Fibroblast of lung (primary cell): ENCODE measurements around the gene CHRNA5. TPM values are rescaled to one million over a fixed set of nuclear protein-coding genes. Genes with fewer than 3 reads are reported as not detected.

Experiments
- DNase-seq, 2 donors: peaks; one replicate each; pipeline versions ENCODE4 v3.0.0 to v3.0.0-alpha.2; 2010; ENCODE audit warnings: low read depth in 2 of 2
- H2AFZ ChIP-seq: 2 replicates; pipeline ENCODE4 v1.5.1; 2012; ENCODE audit warnings: low read length, control low read depth, inconsistent platforms
- H3K27ac ChIP-seq: 2 replicates; pipeline ENCODE4 v1.5.1; 2011; ENCODE audit warnings: low read length, control low read depth; ENCODE audit not compliant: insufficient read depth
- H3K27me3 ChIP-seq: 2 replicates; pipeline ENCODE4 v1.5.1; 2011; ENCODE audit warnings: mild to moderate bottlenecking, low read length; ENCODE audit not compliant: control insufficient read depth, insufficient read depth
- H3K36me3 ChIP-seq: 2 replicates; pipeline ENCODE4 v1.5.1; 2011; ENCODE audit warnings: low read length; ENCODE audit not compliant: control insufficient read depth, insufficient read depth
- H3K4me1 ChIP-seq: 2 replicates; pipeline ENCODE4 v1.5.1; 2011; ENCODE audit warnings: low read length; ENCODE audit not compliant: control insufficient read depth, insufficient read depth; ENCODE audit errors: extremely low read depth
- H3K4me2 ChIP-seq: 2 replicates; pipeline ENCODE4 v1.5.1; 2011; ENCODE audit warnings: low read length, control low read depth; ENCODE audit not compliant: insufficient read depth; ENCODE audit errors: extremely low read depth
- H3K4me3 ChIP-seq, 4 experiments: fragments of 200-600 bp in 1 of 4; sonication (generic) in 1 of 4; replicated peaks in 1 of 4; 2 replicates each; pipeline ENCODE4 v1.5.1; 2011 to 2016; ENCODE audit warnings: low read length in 4 of 4, low read depth in 3 of 4, mild to moderate bottlenecking in 3 of 4, control low read depth in 2 of 4, inconsistent platforms in 1 of 4, mixed read lengths in 1 of 4; ENCODE audit not compliant: insufficient read depth in 1 of 4; ENCODE audit errors: control extremely low read depth in 1 of 4
- H3K79me2 ChIP-seq: 2 replicates; pipeline ENCODE4 v1.5.1; 2012; ENCODE audit warnings: mild to moderate bottlenecking, low read length, inconsistent platforms; ENCODE audit not compliant: control insufficient read depth, insufficient read depth
- H3K9ac ChIP-seq: 2 replicates; pipeline ENCODE4 v1.5.1; 2011; ENCODE audit warnings: mild to moderate bottlenecking, low read length, control low read depth; ENCODE audit not compliant: insufficient read depth
- H3K9me3 ChIP-seq: 2 replicates; pipeline ENCODE4 v1.5.1; 2012; ENCODE audit warnings: low read depth, low read length; ENCODE audit not compliant: control insufficient read depth, insufficient read depth
- H4K20me1 ChIP-seq: 2 replicates; pipeline ENCODE4 v1.5.1; 2011; ENCODE audit warnings: low read length; ENCODE audit not compliant: control insufficient read depth, insufficient read depth; ENCODE audit errors: extremely low read depth
- CTCF ChIP-seq, 2 donors: IDR thresholded peaks in 1 of 2; conservative IDR thresholded peaks in 1 of 2; 1 replicate in 1 of 2; 2 replicates in 1 of 2; pipeline ENCODE4 v1.5.1; 2011 to 2012; ENCODE audit warnings: low read length in 2 of 2, control low read depth in 1 of 2, inconsistent platforms in 1 of 2, low read depth in 1 of 2, mild to moderate bottlenecking in 1 of 2
- EZH2 ChIP-seq: IDR thresholded peaks from 2 replicates; pipeline ENCODE4 v1.5.1; 2012; ENCODE audit warnings: low read length, control low read depth, mild to moderate bottlenecking; ENCODE audit errors: missing control alignments
- polyA plus RNA-seq, 2 donors: library from polyadenylated mRNA; depleted of rRNA in 1 of 2; stranded (reverse) in 1 of 2; unstranded in 1 of 2; fragments of >200 nt; gene quantifications; 2 replicates each; pipeline ENCODE4 v1.2.1, GENCODE V29; 2011 to 2012; ENCODE audit warnings: missing spikeins in 1 of 2
- total RNA-seq: library from RNA; depleted of rRNA; stranded (reverse); fragments of >200 nt; gene quantifications from 2 replicates; pipeline ENCODE4 v1.2.1, GENCODE V29; 2014

The CHRNA5 gene
- total and polyA plus RNA-seq, 2 donors (not counting 1 experiment from before 2014, with no cell fraction given) = 0.17 to 1.2 TPM

DNA sequence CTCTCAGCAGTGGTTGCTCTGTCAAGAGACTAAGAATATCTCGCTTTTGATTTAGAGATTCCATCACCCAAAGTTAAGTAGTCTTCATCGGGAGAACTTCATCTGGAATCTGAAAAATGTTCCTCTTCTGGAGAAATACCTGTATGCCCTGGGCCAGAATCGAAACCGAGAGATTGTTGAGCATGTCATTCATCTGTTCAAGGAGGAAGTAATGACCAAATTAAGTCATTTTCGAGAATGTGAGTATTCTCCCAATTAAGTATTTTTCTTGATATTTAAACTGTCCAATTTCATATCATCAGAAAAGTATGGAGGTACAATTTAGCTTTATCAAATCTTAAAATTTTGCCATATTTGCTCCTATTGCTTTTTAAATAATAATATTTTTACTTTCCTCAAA, 38.0 kb upstream of the CHRNA5 start:
- no peak for TF ChIP-seq CTCF (conservative IDR thresholded peaks at IDR 0.05 in 1 of 2, IDR thresholded peaks at IDR 0.05 in 1 of 2; ENCODE audit: low read depth in 1 of 2, low read length in 2 of 2)
- no peak for TF ChIP-seq EZH2
- H3K4me3 ChIP-seq = no peak overlapping the region
- no peaks in the 10 kb centered on the region for H3K36me3 ChIP-seq
- H3K9me3 ChIP-seq = no peaks in the 10 kb centered on the region
- no peak overlapping the region for H3K9ac ChIP-seq
- no peak overlapping the region for H3K4me2 ChIP-seq
- no peaks in the 10 kb centered on the region for H3K27me3 ChIP-seq
- no peaks in the 10 kb centered on the region for H3K4me1 ChIP-seq
- H3K27ac ChIP-seq = no peak overlapping the region
- no peak overlapping the region for H2AFZ ChIP-seq
- DNase-seq = no peak
- H3K79me2 ChIP-seq = no peaks in the 10 kb centered on the region
- no peaks in the 10 kb centered on the region for H4K20me1 ChIP-seq

- no peaks in the 10 kb centered on the region for H3K4me1 ChIP-seq
- no peaks in the 10 kb centered on the region for H3K9me3 ChIP-seq
- no peak overlapping the region for H3K27ac ChIP-seq
- TF ChIP-seq CTCF (conservative IDR thresholded peaks at IDR 0.05 in 1 of 2, IDR thresholded peaks at IDR 0.05 in 1 of 2; ENCODE audit: low read depth in 1 of 2, low read length in 2 of 2) = no peak
- TF ChIP-seq EZH2 = no peak
- DNase-seq = no peak
- no peak overlapping the region for H3K4me3 ChIP-seq
- H3K36me3 ChIP-seq = no peaks in the 10 kb centered on the region
- no peak overlapping the region for H3K9ac ChIP-seq
- no peaks in the 10 kb centered on the region for H4K20me1 ChIP-seq
- no peaks in the 10 kb centered on the region for H3K79me2 ChIP-seq
- no peak overlapping the region for H2AFZ ChIP-seq
- no peaks in the 10 kb centered on the region for H3K27me3 ChIP-seq
- no peak overlapping the region for H3K4me2 ChIP-seq
Measured at GRCh38 chr15:78533331-78533730, 32.0 kb upstream of the CHRNA5 start.

DNA sequence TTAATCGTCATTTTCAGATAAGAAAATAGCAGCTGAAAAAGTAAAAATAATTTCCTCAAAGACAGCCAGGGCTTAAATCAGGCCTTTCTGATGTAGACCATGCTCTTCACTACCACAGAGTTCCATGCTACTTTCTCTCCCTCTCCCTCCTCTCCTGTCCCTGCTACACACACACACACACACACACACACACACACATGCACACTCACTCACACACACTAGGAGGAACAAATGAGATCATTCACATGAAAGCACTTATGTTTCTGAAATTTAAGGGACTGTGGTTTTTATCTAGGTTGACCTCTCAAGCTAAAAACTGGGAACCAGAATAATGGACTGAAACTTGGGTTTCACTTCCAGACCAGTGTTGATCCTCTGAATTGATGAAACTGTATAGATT, 29.2 kb upstream of the CHRNA5 start:
- Histone ChIP-seq H3K27me3 (no peaks in the 10 kb centered on the region), H3K27ac (no peak overlapping the region), H4K20me1 (no peaks in the 10 kb centered on the region), H3K4me3 (no peak overlapping the region), H3K4me1 (no peaks in the 10 kb centered on the region), H3K36me3 (no peaks in the 10 kb centered on the region), H3K9ac (no peak overlapping the region), H3K79me2 (peaks cover 8% of the 10 kb centered on the region), H3K9me3 (no peaks in the 10 kb centered on the region), H2AFZ (no peak overlapping the region), H3K4me2 (no peak overlapping the region)
- TF ChIP-seq EZH2 (no peak), CTCF (conservative IDR thresholded peaks at IDR 0.05 in 1 of 2, IDR thresholded peaks at IDR 0.05 in 1 of 2; ENCODE audit: low read depth in 1 of 2, low read length in 2 of 2) (no peak)
- peak; percentile 27 to 38 for DNase-seq
